GM12891 (cell line): Measurements from ENCODE around the gene FA2H.
"Not testable (repeated sequence)": the region's sequence is repeated elsewhere in the genome, so short reads cannot be mapped to it uniquely, and the experiment has no call there.

Source experiments
- DNase-seq: peaks from one replicate; pipeline ENCODE4 v3.0.0; 2011; ENCODE audit warnings: low spot score; ENCODE audit not compliant: insufficient read length
- FAIRE-seq: peaks from 2 replicates; lab custom pipeline; 2011; peaks lifted over from hg19 to GRCh38; lab: Jason Lieb, UNC
- PAX5 ChIP-seq: IDR thresholded peaks from 2 replicates; pipeline ENCODE4 v1.6.1; 2011; ENCODE audit warnings: low read length, moderate library complexity, mild to moderate bottlenecking; ENCODE audit not compliant: insufficient read depth, severe bottlenecking
- POLR2A ChIP-seq: IDR thresholded peaks from 2 replicates; pipeline ENCODE4 v1.6.1; 2011; ENCODE audit warnings: low read depth, low read length, control low read depth
- POLR2AphosphoS5 ChIP-seq: IDR thresholded peaks from 2 replicates; pipeline ENCODE4 v1.6.1; 2011; ENCODE audit warnings: low read depth, low read length, control low read depth
- POU2F2 ChIP-seq: IDR thresholded peaks from 2 replicates; pipeline ENCODE4 v1.6.1; 2011; ENCODE audit warnings: low read depth, mild to moderate bottlenecking, control low read depth, low read length, moderate library complexity
- SPI1 ChIP-seq: IDR thresholded peaks from 2 replicates; pipeline ENCODE4 v1.6.1; 2011; ENCODE audit warnings: low read depth, low read length, control low read depth
- TAF1 ChIP-seq: IDR thresholded peaks from 2 replicates; pipeline ENCODE4 v1.6.1; 2011; ENCODE audit warnings: low read depth, low read length, control low read depth

Gene FA2H

GRCh38 chr16:74695450-74696422 lies 78.9 kb downstream of the FA2H start:
- DNase-seq (peak; percentile 61), FAIRE-seq (peak; percentile 85)
- TF ChIP-seq PAX5, result no peak
- no peak for TF ChIP-seq TAF1
- no peak for TF ChIP-seq POLR2AphosphoS5
- no peak for TF ChIP-seq POLR2A
- TF ChIP-seq POU2F2, result no peak
- TF ChIP-seq SPI1, result no peak

- no peak for FAIRE-seq
- TF ChIP-seq POLR2A (no peak), TAF1 (no peak), PAX5 (no peak), SPI1 (no peak), POU2F2 (no peak), POLR2AphosphoS5 (no peak)
- DNase-seq, result no peak
Measured at GRCh38 chr16:74691093-74691855, 83.3 kb downstream of the FA2H start.

GRCh38 chr16:74682556-74682955 lies 92.1 kb downstream of the FA2H start:
- TF ChIP-seq TAF1 (no peak), POLR2A (no peak), SPI1 (no peak), PAX5 (no peak)
- no peak for FAIRE-seq
- DNase-seq, result no peak

GRCh38 chr16:74680681-74681080 lies 93.9 kb downstream of the FA2H start:
- DNase-seq (no peak), FAIRE-seq (no peak)
- TF ChIP-seq PAX5 (no peak), POU2F2 (no peak), SPI1 (no peak), POLR2A (no peak), TAF1 (no peak)

GRCh38 chr16:74679983-74680382 lies 94.6 kb downstream of the FA2H start:
- FAIRE-seq, result no peak
- no peak for DNase-seq

GRCh38 chr16:74677868-74678267 lies 96.8 kb downstream of the FA2H start:
- no peak for TF ChIP-seq PAX5
- no peak for TF ChIP-seq SPI1
- TF ChIP-seq POLR2AphosphoS5, result no peak
- TF ChIP-seq POLR2A, result no peak
- no peak for TF ChIP-seq POU2F2
- TF ChIP-seq TAF1, result no peak
- FAIRE-seq, result no peak
- DNase-seq, result no peak

More at GRCh38 chr16:74679983-74680382, 94.6 kb downstream of the FA2H start:
- TF ChIP-seq POU2F2, result no peak
- TF ChIP-seq TAF1, result no peak
- TF ChIP-seq POLR2A, result no peak
- TF ChIP-seq SPI1, result no peak
- TF ChIP-seq POLR2AphosphoS5, result no peak
- no peak for TF ChIP-seq PAX5

GRCh38 chr16:74673876-74674275 lies 100.7 kb downstream of the FA2H start:
- DNase-seq, result no peak
- FAIRE-seq, result no peak
- TF ChIP-seq POLR2AphosphoS5 (no peak), SPI1 (no peak)

- FAIRE-seq, DNase-seq: not testable (repeated sequence)
Measured at GRCh38 chr16:74668877-74669276, 105.7 kb downstream of the FA2H start.

- DNase-seq (no peak), FAIRE-seq (no peak)
- TF ChIP-seq PAX5, result no peak
- TF ChIP-seq POU2F2, result no peak
- TF ChIP-seq TAF1, result no peak
- no peak for TF ChIP-seq POLR2AphosphoS5
- TF ChIP-seq POLR2A, result no peak
- no peak for TF ChIP-seq SPI1
Measured at GRCh38 chr16:74667255-74667700, 107.3 kb downstream of the FA2H start.

GRCh38 chr16:74666425-74667254 lies 108.0 kb downstream of the FA2H start, which contains the start of gene RFWD3:
RFWD3 (minus strand) TSS chr16:74666877; CDS start chr16:74661449, 5,428 bp downstream.
- peak; percentile 98 for DNase-seq
- TF ChIP-seq POU2F2 (peak; percentile 61; the same call in 1 of the 2 replicates), PAX5 (no peak), POLR2A (peak; percentile 95), SPI1 (no peak), POLR2AphosphoS5 (peak; percentile 96), TAF1 (peak; percentile 96)
- FAIRE-seq, result peak; percentile 97
